ENCODE measurements around the gene CPD. TPM values are rescaled to one million over a fixed set of nuclear protein-coding genes. Genes with fewer than 3 reads are reported as not detected.
"Not testable (repeated sequence)": the region's sequence is repeated elsewhere in the genome, so short reads cannot be mapped to it uniquely, and the experiment has no call there.

CPD gene
- polyA plus RNA-seq, 1 donor from 2014 or later: 2.3 TPM

DNA sequence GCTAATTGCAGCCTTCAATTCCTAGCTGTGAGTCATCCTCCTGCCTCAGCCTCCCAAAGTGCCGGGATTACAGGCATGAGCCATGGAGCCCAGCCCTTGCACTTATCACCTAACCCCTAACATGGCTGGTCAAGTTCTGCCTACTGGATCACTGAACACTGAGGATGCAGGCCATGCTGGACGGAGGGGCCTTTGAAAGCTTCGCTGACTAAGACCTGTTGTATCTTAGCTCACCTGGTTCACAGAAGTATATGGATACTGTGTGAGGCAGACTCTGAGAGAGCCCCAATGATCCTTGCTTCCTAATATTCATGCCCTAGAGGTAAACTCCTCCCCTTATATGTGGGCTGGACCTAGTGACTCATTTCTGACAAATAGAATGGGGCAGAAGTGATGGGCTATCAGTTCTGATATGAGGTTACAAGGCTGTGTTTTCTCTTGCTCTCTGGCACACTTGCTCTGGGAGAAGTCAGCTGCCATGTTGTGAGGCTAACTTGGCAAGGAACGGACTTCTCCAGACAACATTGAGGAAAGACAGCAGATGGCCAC is 33.1 kb upstream of the CPD start:
- H3K4me3 Mint-ChIP-seq: no peak overlapping the region
- H3K27me3 Mint-ChIP-seq: peaks cover 4% of the 10 kb centered on the region
- no peak overlapping the region for H3K27ac Mint-ChIP-seq
- H3K4me1 Mint-ChIP-seq: no peaks in the 10 kb centered on the region
- no peaks in the 10 kb centered on the region for H3K9me3 Mint-ChIP-seq
- no peaks in the 10 kb centered on the region for H3K36me3 Mint-ChIP-seq

DNA sequence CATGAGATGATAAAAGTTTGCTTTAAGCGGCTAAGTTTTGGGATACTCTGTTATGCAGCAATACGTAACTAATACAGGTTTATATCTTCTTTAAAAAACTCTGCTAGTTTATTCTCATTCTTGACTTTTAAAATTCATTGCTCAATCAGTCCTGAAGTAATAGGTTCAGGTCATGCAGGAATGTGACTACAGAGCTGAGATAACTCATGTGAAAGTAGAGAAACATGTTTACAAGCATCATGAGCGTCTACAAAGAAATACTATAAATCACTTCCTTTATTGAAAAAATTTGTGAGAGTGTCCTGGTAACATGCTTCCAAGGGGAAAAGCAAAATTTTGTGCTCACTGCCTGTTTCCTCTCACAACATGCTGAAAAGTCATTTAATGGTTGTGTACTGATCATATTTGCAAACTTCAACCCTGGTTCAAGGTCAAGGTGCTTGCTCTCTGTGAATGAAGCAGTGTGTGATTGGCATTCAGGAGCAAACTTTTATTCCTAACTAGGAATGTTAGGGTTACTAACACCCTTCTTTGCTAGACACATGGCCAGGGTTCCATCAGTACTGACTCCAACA is 32.4 kb upstream of the CPD start:
- Mint-ChIP-seq H3K4me1 (no peaks in the 10 kb centered on the region), H3K4me3 (no peak overlapping the region), H3K9me3 (no peaks in the 10 kb centered on the region), H3K27me3 (peaks cover 5% of the 10 kb centered on the region), H3K27ac (no peak overlapping the region), H3K36me3 (no peaks in the 10 kb centered on the region)

DNA sequence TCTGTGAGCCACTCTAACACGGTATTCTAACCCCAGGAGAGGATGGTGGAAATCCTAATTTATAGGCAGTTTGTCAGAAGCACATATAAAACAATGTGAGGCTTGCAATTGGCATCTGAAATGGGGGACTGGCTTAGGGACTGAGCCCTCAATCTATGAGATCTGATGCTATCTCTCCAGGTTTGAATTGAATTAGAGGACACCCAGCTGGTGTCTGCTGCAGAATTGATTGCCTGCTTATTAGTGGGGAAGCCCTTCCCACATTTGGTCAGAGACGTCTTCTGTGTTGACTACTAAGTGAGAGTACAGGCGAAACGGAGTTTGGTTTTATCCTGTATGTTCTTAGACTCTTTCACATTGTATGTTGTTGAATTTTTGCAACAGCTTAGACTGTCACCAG is 31.2 kb upstream of the CPD start:
- peaks cover 1% of the 10 kb centered on the region for H3K36me3 Mint-ChIP-seq
- no peak overlapping the region for H3K4me3 Mint-ChIP-seq
- no peak overlapping the region for H3K27ac Mint-ChIP-seq
- H3K9me3 Mint-ChIP-seq: peaks cover 0 to 1% (median 0%) of the 10 kb centered on the region in 3 donors
- H3K4me1 Mint-ChIP-seq: no peaks in the 10 kb centered on the region
- H3K27me3 Mint-ChIP-seq: peaks cover 6% of the 10 kb centered on the region

DNA sequence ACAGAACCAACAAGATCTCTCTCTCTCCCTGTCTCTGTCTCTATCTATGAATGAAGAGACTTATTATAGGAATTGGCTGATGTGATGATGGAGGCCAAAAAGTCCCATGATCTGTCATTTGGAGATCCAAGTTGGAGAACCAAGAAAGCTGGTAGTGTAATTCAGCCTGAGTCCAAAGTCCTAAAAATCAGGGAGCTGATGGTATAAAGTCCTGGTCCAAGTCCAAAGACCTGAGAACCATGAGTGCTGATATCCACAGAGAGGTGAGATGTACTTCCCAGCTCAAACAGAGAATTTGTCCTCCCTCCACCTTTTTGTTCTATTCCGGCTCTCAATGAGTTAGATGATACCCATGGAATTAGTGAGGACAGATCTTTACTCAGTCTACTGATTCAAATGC is 29.5 kb upstream of the CPD start:
- Mint-ChIP-seq H3K9me3 (peaks cover 0 to 3% (median 0%) of the 10 kb centered on the region in 3 donors), H3K27me3 (peaks cover 5% of the 10 kb centered on the region), H3K27ac (no peak overlapping the region), H3K4me3 (no peak overlapping the region), H3K4me1 (no peaks in the 10 kb centered on the region), H3K36me3 (peaks cover 1% of the 10 kb centered on the region)

DNA sequence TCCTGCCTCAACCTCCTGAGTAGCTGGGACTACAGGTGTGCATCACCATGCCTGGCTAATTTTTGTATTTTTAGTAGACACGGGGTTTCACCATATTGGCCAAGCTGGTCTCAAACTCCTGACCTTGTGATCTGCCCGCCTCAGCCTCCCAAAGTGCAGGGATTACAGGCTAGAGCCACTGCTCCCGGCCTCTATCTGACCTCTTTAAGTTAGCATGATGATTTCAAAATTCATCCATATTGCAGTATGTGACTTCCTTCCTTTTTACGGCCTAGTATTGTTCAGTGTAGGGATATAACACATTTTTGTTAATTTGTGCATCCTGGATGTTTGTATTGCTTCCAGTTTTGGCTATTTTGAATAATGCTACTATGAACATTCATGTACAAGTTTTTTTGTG is 27.5 kb upstream of the CPD start:
- H3K9me3 Mint-ChIP-seq, H3K27me3 Mint-ChIP-seq: not testable (repeated sequence)

DNA sequence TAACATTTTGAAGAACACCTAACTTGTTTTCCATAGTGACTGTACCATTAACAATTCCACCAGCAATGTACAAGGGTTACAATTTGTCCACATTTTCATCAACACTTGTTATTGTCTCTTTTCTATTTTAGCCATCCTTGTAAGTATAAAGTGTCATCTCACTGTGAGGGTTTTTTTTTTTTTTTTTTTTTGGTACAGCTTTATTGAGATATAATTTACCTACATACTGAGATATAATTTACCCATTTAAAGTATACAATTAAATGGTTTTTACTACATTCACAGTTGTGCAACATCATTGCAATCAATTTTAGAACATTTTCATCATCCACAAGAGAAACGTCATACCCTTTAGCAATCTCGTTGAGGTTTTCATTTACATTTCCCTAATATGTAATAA is 27.0 kb upstream of the CPD start:
- Mint-ChIP-seq H3K4me1 (no peaks in the 10 kb centered on the region), H3K27ac (peak overlapping the region in 1 of 3 donors; percentile 9), H3K36me3 (peaks cover 1% of the 10 kb centered on the region), H3K27me3 (peaks cover 9% of the 10 kb centered on the region), H3K9me3 (peaks cover 0 to 3% (median 0%) of the 10 kb centered on the region in 3 donors), H3K4me3 (no peak overlapping the region)

More for the DNA sequence above, 27.5 kb upstream of the CPD start:
- not testable (repeated sequence) for H3K36me3 Mint-ChIP-seq, H3K4me1 Mint-ChIP-seq, H3K4me3 Mint-ChIP-seq
- peak overlapping the region in 1 of 3 donors; percentile 9 for H3K27ac Mint-ChIP-seq

DNA sequence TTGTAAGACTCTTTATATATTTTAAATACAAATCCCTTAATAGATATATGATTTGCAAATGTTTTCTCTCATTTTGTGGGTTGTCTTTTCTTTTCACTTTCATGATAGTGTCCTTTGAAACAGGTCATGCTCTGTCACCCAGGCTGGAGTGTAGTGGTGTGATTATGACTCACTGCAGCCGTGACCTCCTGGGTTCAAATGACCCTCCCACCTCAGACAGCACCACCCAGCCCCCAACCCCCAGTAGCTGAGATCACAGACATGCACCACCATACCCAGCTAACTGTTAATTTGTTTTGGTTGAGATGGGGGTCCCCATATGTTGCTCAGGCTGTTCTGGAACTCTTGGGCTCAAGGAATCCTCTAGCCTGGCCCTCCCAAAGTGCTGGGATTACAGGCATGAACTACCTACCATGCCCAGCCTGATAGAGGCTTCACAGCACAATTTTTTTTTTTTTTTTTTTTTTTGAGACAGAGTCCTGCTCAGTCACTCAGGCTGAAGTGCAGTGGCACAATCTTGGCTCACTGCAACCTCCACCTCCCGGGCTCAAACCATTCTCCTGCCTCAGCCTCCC is 26.4 kb upstream of the CPD start:
- H3K9me3 Mint-ChIP-seq: peaks cover 0 to 3% (median 0%) of the 10 kb centered on the region in 3 donors
- H3K4me3 Mint-ChIP-seq: no peak overlapping the region
- H3K36me3 Mint-ChIP-seq: peaks cover 1% of the 10 kb centered on the region
- peaks cover 9% of the 10 kb centered on the region for H3K27me3 Mint-ChIP-seq
- H3K4me1 Mint-ChIP-seq: no peaks in the 10 kb centered on the region
- H3K27ac Mint-ChIP-seq: no peak overlapping the region

DNA sequence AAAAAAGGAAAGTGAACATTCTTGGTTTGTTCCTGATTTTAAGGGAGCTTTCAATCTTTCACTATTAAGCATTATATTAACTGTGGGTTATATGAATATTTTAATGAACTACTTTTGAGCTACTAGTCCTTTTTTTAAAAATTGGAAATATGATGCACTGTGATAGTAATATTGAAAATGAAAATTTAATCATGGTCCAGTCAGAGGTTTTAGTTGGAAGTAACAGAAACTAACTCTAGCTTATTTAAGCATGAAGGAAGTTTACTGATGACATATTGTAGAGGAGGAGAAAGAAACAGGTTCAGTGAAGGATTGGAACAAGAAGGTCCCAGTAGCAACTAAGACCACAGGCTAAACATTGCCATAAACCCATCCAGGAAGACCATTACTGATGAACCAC is 24.0 kb upstream of the CPD start:
- peaks cover 9% of the 10 kb centered on the region for H3K27me3 Mint-ChIP-seq

DNA sequence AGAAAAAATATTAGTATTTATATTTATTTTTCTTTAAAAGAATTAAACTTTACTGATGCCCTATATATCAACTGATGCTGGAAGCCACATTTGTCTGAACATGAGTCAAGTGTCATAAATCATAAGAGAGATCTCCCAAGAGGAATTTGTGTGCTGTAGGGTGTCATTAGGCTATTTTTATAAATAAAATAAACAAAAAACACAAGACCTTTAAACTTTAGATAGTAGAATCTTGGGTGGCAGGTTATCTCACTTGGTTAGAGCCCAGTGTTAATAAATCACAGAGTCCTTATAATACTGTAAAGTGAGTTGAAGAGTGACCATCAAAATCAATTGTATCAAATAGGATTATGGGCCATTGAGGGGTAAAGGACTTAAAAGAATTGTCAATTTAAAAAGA is 21.3 kb upstream of the CPD start:
- Mint-ChIP-seq H3K9me3 (peaks cover 0 to 4% (median 0%) of the 10 kb centered on the region in 3 donors), H3K27ac (no peak overlapping the region), H3K36me3 (peaks cover 2% of the 10 kb centered on the region), H3K4me3 (no peak overlapping the region), H3K4me1 (peaks cover 0 to under 1% (median 0%) of the 10 kb centered on the region in 3 donors), H3K27me3 (peaks cover 7% of the 10 kb centered on the region)

More for the DNA sequence above, 24.0 kb upstream of the CPD start:
- Mint-ChIP-seq H3K36me3 (peaks cover 1% of the 10 kb centered on the region), H3K4me1 (no peaks in the 10 kb centered on the region), H3K4me3 (no peak overlapping the region), H3K27ac (no peak overlapping the region), H3K9me3 (peaks cover 0 to 3% (median 0%) of the 10 kb centered on the region in 3 donors)

DNA sequence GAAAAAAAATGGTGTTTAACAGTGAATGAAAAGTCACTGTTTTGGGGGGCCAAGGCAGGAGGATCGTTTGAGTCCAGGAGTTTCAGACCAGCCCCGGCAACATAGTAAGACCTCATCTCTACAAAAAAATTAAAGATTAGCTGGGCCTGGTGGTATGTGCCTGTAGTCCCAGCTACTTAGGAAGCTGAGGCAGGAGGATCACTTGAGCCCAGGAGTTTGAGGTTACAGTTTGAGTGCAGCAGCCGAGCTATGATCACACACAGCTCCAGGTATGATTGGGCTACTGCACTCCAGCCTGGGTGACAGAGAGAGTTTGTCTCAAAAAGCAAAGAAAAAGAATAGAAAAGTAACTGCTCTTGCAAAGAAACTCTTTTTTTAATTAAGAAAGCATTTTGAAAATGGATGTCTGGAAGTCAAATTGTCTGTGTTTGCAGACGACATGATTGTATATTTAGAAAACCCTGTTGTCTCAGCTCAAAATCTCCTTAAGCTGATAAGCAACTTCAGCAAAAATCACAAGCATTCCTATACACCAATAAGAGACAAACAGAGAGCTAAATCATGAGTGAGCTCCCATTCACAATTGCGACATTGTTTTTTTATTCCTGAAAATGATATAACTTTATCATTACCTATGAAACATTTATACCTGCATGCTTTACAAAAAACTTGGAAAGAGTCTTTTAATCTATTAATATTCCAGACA is 20.5 kb upstream of the CPD start:
- Mint-ChIP-seq H3K27ac (no peak overlapping the region), H3K4me1 (peaks cover 0 to 3% (median 2%) of the 10 kb centered on the region in 3 donors)

DNA sequence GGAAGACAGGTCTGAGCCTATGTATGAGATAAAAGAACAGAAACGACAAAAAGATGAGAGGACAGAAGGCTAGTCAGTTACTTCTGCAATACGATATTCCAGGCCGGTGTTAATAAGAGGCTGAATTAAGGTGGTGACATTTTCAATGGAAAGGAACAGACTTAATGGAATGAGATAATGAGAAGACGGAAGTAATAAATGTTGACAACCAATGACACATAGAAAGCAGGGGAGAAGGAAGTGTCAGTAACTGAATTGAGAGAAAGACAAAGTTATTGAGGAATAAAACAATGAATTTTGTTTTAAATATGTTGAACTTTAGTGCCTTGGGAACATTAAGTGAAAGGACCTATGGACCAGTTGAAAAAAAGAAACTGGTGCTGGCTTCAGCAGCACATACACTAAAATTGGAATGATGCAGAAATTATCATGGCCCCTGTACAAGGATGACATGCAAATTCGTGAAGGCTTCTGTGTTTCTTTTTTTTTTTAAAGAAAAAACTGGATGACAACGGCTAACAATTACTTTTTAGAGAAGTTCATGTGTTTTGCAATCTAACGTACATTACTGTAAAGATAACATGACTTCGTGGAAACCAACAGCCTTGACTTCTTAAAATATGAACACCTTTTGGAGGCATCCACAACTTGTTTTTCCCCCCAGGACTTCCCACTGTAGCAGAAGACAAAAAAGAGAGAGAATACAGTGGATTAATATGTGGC is 18.5 kb upstream of the CPD start:
- H3K9me3 Mint-ChIP-seq: peaks cover 0 to 3% (median 0%) of the 10 kb centered on the region in 3 donors
- H3K4me1 Mint-ChIP-seq: peaks cover 9 to 11% (median 11%) of the 10 kb centered on the region in 3 donors
- peaks cover 2% of the 10 kb centered on the region for H3K36me3 Mint-ChIP-seq
- H3K4me3 Mint-ChIP-seq: no peak overlapping the region
- H3K27ac Mint-ChIP-seq: no peak overlapping the region
- peaks cover 4% of the 10 kb centered on the region for H3K27me3 Mint-ChIP-seq

More for the DNA sequence above, 20.5 kb upstream of the CPD start:
- H3K4me3 Mint-ChIP-seq: no peak overlapping the region
- peaks cover 7% of the 10 kb centered on the region for H3K27me3 Mint-ChIP-seq
- H3K9me3 Mint-ChIP-seq: peaks cover 0 to 4% (median 0%) of the 10 kb centered on the region in 3 donors
- peaks cover 2% of the 10 kb centered on the region for H3K36me3 Mint-ChIP-seq

DNA sequence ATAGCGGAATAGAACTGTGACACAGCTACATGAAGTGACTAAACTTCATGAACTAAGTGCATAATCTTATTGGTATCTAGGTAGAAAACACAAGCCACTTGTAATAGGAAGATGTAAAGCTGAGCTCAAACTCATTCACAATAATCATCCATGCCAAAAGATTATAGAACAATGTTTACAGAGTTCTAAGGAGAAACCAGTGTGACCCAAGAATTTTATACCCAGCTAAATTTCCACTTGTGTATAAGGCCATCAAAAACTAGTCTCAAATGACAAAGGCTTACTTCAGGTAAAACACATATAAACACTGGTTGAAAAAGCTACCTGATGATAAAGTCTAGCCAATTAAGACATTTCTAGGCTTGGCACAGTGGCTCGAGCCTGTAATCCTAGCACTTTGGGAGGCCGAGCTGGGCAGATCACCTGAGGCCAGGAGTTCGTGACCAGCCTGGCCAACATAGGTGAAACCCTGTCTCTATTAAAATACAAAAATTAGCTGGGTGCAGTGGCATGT is 16.9 kb upstream of the CPD start:
- Mint-ChIP-seq H3K4me1 (peaks cover 11 to 13% (median 12%) of the 10 kb centered on the region in 3 donors), H3K27ac (no peak overlapping the region), H3K4me3 (no peak overlapping the region), H3K9me3 (peaks cover 0 to 3% (median 0%) of the 10 kb centered on the region in 3 donors), H3K27me3 (peaks cover 6% of the 10 kb centered on the region), H3K36me3 (peaks cover 2% of the 10 kb centered on the region)

DNA sequence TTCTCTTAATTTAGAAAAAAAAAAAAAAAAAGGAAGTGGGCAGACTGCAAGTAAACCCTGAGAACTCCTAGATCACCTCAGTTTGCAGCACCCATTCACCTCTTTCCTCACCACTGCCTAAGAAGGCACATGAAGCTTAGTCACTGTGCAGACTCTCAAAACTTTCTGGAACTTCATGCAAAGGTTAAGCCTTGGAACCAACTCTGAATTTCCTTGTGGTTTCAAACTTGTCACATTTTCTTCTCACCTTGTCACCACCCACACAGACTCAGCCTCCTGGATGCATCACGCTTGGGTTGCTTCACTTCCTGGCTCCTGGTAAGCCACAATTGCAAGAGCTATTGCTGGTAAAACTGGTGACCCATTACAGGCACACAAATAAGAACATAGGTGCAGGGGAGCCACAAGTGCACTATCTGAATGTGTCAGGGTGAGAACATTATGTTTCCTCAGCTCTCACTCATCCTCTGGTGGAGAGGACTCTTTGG is 15.0 kb upstream of the CPD start:
- peaks cover 0 to 3% (median 0%) of the 10 kb centered on the region in 3 donors for H3K9me3 Mint-ChIP-seq
- H3K4me1 Mint-ChIP-seq: peaks cover 11 to 13% (median 12%) of the 10 kb centered on the region in 3 donors
- H3K27me3 Mint-ChIP-seq: peaks cover 8% of the 10 kb centered on the region
- H3K27ac Mint-ChIP-seq: peak overlapping the region in 1 of 3 donors; percentile 5
- H3K4me3 Mint-ChIP-seq: peak overlapping the region in 3 of 4 donors; percentile 6 to 87 (median 86)
- H3K36me3 Mint-ChIP-seq: peaks cover 2% of the 10 kb centered on the region

DNA sequence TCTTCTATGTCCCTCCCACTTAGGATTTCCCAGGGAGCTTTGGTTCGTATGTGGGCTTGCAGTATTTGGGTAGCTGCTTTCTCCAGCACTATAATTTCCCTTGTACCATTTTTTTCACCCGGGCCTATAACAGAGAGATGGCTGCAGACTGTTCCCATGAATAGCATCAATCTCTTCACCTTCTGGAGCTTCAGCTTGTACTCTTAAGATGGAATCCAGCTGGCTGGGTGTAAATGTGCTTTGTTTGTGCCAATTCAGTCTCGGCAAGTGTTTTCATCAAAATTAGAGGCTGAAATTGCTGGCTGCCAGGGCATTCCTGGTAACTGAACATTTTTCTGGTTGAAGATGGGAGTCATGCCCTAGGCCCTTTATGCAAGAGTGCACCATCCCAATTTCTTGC is 12.2 kb upstream of the CPD start:
- H3K4me1 Mint-ChIP-seq: peaks cover 11 to 13% (median 12%) of the 10 kb centered on the region in 3 donors
- no peak overlapping the region for H3K27ac Mint-ChIP-seq
- H3K9me3 Mint-ChIP-seq: no peaks in the 10 kb centered on the region
- no peak overlapping the region for H3K4me3 Mint-ChIP-seq
- peaks cover 1% of the 10 kb centered on the region for H3K36me3 Mint-ChIP-seq
- H3K27me3 Mint-ChIP-seq: peaks cover 12% of the 10 kb centered on the region

Measured in IgD-negative memory B cell (primary cell).